Uterus (tissue), 4 donors: ENCODE results near the gene E2F7. TPM values are rescaled to one million over a fixed set of nuclear protein-coding genes. Genes with fewer than 3 reads are reported as not detected.

Source experiments
- DNase-seq, 2 donors: peaks; one replicate each; pipeline ENCODE4 v3.0.0-alpha.2; 2019 to 2020
- H3K27ac ChIP-seq, 2 donors: fragments of 200-600 bp; sonication (generic); 1 replicate in 1 of 2; 2 replicates in 1 of 2; pipeline ENCODE4 v1.5.1; 2016 to 2018
- H3K27me3 ChIP-seq, 2 donors: fragments of 200-600 bp; sonication (generic); one replicate each; pipeline ENCODE4 v1.5.1; 2018 to 2019; ENCODE audit warnings: control low read depth in 1 of 2
- H3K36me3 ChIP-seq, 2 donors: fragments of 200-600 bp; sonication (generic); one replicate each; pipeline ENCODE4 v1.5.1; 2019; ENCODE audit warnings: control low read depth in 1 of 2
- H3K4me1 ChIP-seq, 2 donors: fragments of 200-600 bp; sonication (generic); one replicate each; pipeline ENCODE4 v1.5.1; 2018 to 2019; ENCODE audit warnings: control low read depth in 1 of 2
- H3K4me3 ChIP-seq, 2 donors: fragments of 200-600 bp; sonication (generic); 1 replicate in 1 of 2; 2 replicates in 1 of 2; pipeline ENCODE4 v1.5.1; 2018 to 2019; ENCODE audit warnings: mild to moderate bottlenecking in 1 of 2
- H3K9me3 ChIP-seq, 2 donors: fragments of 200-600 bp; sonication (generic); one replicate each; pipeline ENCODE4 v1.5.1; 2019; ENCODE audit warnings: control low read depth in 1 of 2
- CTCF ChIP-seq, 4 experiments: fragments of 200-600 bp in 2 of 4; fragments of 450-650 bp in 2 of 4; sonication (generic) in 2 of 4; IDR thresholded peaks; one replicate each; pipeline ENCODE4 v1.5.1; 2016 to 2019; ENCODE audit warnings: antibody characterized with exemption in 4 of 4, mild to moderate bottlenecking in 2 of 4, moderate library complexity in 1 of 4
- POLR2A ChIP-seq, 2 donors: fragments of 450-650 bp; IDR thresholded peaks; one replicate each; pipeline ENCODE4 v1.6.1; 2016; ENCODE audit warnings: antibody characterized with exemption in 2 of 2, mild to moderate bottlenecking in 1 of 2, moderate library complexity in 1 of 2
- intact Hi-C: fragments of 100-400 bp; cut with DNase I; formaldehyde crosslinking; loops from one replicate; pipeline ENCODE4 v1.15.1; 2023; ENCODE audit warnings: low total_unique reads
- total RNA-seq, 4 donors: library from RNA; depleted of rRNA in 3 of 4; stranded (reverse); fragments of >200 nt in 3 of 4; gene quantifications; one replicate each; pipeline versions ENCODE4 v1.1.0 to v1.2.4, GENCODE V29; 2014 to 2023
- donor health status: DM: yes; HTN: yes; CAD: no.

The E2F7 gene
- total RNA-seq, 4 donors from 2014 or later, result 5.9 TPM; not detected in 3

- H3K4me3 ChIP-seq, result no peak overlapping the region
- H3K27ac ChIP-seq, result no peak overlapping the region
- no peak for DNase-seq
- H3K4me1 ChIP-seq, result no peaks in the 10 kb centered on the region
- H3K27me3 ChIP-seq, result no peaks in the 10 kb centered on the region
- peaks cover 0 to 8% of the 10 kb centered on the region in 2 donors for H3K9me3 ChIP-seq
- H3K36me3 ChIP-seq, result no peaks in the 10 kb centered on the region
- TF ChIP-seq POLR2A (IDR thresholded peaks at IDR 0.05) (no peak), CTCF (IDR thresholded peaks at IDR 0.05) (no peak)
- intact Hi-C loops, result no loop called here
Observed at GRCh38 chr12:76984566-76984965, 80.8 kb downstream of the E2F7 start.

- TF ChIP-seq CTCF (IDR thresholded peaks at IDR 0.05) (no peak), POLR2A (IDR thresholded peaks at IDR 0.05) (no peak)
- Histone ChIP-seq H3K27me3 (no peaks in the 10 kb centered on the region), H3K27ac (no peak overlapping the region), H3K9me3 (peaks cover 0 to 8% of the 10 kb centered on the region in 2 donors), H3K4me1 (no peaks in the 10 kb centered on the region), H3K4me3 (no peak overlapping the region), H3K36me3 (no peaks in the 10 kb centered on the region)
- no peak for DNase-seq
- intact Hi-C loops, result no loop called here
Observed at GRCh38 chr12:76983420-76983819, 81.9 kb downstream of the E2F7 start.

GRCh38 chr12:76980196-76980595 lies 85.2 kb downstream of the E2F7 start:
- H3K4me1 ChIP-seq, result no peaks in the 10 kb centered on the region
- no peak for DNase-seq
- TF ChIP-seq CTCF (IDR thresholded peaks at IDR 0.05) (no peak), POLR2A (IDR thresholded peaks at IDR 0.05) (no peak)
- no peaks in the 10 kb centered on the region for H3K36me3 ChIP-seq
- intact Hi-C loops, result no loop called here
- no peaks in the 10 kb centered on the region for H3K27me3 ChIP-seq
- H3K4me3 ChIP-seq, result no peak overlapping the region
- no peak overlapping the region for H3K27ac ChIP-seq
- peaks cover 0 to 8% of the 10 kb centered on the region in 2 donors for H3K9me3 ChIP-seq

- no peak overlapping the region for H3K27ac ChIP-seq
- H3K27me3 ChIP-seq, result no peaks in the 10 kb centered on the region
- intact Hi-C loops, result no loop called here
- H3K4me3 ChIP-seq, result no peak overlapping the region
- H3K9me3 ChIP-seq, result no peaks in the 10 kb centered on the region
- no peaks in the 10 kb centered on the region for H3K36me3 ChIP-seq
- TF ChIP-seq CTCF (IDR thresholded peaks at IDR 0.05) (no peak), POLR2A (IDR thresholded peaks at IDR 0.05) (no peak)
- H3K4me1 ChIP-seq, result no peaks in the 10 kb centered on the region
- DNase-seq, result no peak
Observed at GRCh38 chr12:76976777-76977382, 88.5 kb downstream of the E2F7 start.

Other genes starting within 250 kb of the E2F7 start
- 10 to 100 TPM; 14.1 to 69.0 (median 29.7) TPM for gene CSRP2, start 186.6 kb downstream of the E2F7 start, total RNA-seq